GOT3 (cell line): Measurements from ENCODE around the gene AGAP1.
"Not testable (repeated sequence)": the region's sequence is repeated elsewhere in the genome, so short reads cannot be mapped to it uniquely, and the experiment has no call there.

ENCODE experiments used
- DNase-seq: peaks from one replicate; lab custom pipeline; 2025; ENCODE audit warnings: mixed read lengths; lab: John Stamatoyannopoulos, UW

Gene AGAP1

DNA sequence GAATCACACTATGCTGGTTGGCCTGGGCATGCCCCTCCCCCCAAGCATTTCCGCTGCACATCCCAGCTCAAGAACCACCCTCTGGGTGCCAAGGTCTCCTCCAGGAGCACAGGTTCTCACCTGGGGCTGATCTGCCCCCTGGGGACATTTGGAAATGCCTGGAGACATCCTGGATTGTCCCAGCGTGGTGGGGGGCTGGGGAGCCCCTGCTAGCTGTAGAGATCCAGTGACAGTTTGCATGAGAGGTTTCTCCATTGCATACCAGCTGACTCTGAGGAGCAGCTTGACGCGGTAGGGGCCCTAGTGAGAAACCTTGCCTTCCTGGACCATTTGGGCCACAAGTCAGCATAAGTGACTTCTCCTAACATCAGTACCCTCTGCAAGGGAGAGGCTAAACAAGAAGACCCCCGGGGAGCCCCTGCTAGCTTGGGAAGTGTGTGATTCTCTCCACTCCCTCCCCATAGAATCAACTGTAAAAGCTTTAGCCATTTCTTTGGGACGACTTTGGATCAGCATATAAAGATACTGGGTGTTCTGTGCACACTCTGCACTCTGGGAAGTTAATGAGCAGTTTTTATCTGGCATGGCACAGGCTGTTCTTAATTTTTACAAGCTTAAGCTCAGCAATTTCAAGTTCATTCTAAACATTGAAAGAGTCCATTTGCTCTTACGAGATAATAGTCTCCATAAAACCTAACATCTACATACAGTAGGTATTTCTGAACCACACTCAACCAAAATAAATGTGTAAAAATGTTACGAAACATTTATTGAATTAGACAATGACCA, 580.2 kb downstream of the AGAP1 start:
- no peak for DNase-seq

GRCh38 chr2:236075802-236076201, 582.0 kb downstream of the AGAP1 start:
- no peak for DNase-seq

- DNase-seq: no peak
Measured at GRCh38 chr2:236078297-236079255, 584.7 kb downstream of the AGAP1 start.

GRCh38 chr2:236080412-236080811, 586.6 kb downstream of the AGAP1 start:
- DNase-seq: no peak

DNA sequence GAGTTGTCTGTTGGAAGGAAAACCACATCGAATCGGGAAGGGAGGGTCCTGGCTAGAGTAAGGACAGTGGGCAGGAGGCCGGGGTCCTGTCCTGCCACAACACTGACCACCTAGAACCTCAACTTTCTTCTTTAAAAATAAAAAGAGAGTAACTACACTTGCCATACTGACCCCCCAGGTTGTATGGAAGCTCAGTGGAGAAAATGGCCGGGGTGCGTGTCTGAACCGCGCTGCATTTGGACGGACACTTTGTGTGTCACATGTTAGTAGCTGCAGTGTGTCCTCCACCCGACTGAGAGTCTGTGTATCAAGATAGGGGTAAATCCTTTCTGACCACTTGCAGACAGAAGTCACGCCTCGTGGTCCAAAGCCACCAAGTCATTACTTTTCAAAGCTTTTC, 587.3 kb downstream of the AGAP1 start:
- DNase-seq: no peak

GRCh38 chr2:236082061-236082460, 588.2 kb downstream of the AGAP1 start:
- DNase-seq: no peak

- no peak for DNase-seq
Measured at GRCh38 chr2:236083934-236084333, 590.1 kb downstream of the AGAP1 start.

DNA sequence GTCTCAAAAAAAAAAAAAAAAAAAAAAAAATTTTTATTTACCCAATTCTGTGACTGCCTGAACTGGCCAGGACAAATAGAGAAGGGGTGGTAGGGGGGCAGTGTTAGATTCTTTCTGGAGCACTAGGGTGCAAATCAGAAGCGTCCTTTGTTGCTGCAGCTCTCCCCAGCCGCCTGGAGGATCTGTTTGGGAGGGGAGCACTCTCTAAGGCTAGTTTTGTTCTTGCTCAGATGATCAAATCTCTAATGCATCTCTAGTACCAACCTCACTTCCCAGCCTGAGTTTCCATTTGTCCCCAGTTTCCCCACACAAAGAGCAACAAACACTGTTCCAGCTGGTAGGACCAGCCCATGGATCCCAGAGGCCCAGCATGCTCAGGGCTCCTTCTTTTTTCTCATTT, 591.4 kb downstream of the AGAP1 start:
- no peak for DNase-seq

DNA sequence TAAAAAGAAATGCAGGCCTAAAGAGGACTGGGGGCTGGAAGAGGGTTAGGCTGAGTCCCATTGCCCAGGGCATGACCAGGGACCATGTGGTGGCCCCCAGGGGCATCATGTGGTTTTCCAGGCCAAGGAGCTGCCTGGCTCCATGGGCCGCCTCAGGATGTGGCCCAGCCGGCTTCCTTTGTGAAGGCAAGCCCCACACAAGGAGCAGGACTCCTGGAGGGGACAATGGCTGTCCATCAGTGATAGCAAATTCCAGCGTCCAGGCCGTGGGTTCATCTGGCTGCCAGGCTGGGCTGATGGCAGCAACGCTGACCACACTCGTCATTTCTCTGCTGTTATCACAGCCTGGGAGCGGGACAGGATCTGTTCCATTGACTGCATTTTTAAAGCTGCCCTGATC, 591.8 kb downstream of the AGAP1 start:
- DNase-seq: no peak

- no peak for DNase-seq
Measured at GRCh38 chr2:236086403-236086970, 592.6 kb downstream of the AGAP1 start.

GRCh38 chr2:236086971-236087465, 593.2 kb downstream of the AGAP1 start:
- no peak for DNase-seq

DNA sequence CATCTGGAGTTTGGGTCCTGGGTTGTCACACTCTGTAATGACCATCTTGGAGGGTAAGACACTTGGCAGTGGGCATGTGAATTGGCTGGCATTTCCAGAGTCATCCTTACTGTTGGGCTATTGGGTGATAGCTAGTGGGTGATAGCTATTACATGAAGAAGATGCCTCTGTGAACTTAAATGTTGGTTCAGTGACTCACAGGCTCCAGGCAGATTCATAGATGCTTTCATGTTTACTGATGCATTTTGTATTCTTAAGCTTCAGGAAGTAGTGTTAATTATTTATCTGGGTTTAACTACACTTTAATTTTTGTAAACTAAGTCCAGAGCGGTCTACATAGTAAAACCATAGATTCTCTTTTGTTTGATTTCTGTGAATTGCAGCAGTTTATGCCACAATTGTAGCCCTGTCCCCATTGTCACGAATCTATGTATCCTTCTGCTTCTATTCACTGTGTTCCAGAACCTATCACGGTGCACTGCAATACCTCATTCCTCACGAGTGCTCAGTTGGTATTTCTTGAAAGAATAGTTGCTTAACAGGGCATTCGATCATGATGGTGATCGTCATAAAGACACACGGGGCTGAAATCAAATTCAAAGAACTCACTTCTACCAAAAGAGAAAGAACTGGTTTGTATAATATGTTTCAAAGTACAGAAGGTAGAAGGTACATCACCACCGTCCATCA, 594.7 kb downstream of the AGAP1 start:
- no peak for DNase-seq

DNA sequence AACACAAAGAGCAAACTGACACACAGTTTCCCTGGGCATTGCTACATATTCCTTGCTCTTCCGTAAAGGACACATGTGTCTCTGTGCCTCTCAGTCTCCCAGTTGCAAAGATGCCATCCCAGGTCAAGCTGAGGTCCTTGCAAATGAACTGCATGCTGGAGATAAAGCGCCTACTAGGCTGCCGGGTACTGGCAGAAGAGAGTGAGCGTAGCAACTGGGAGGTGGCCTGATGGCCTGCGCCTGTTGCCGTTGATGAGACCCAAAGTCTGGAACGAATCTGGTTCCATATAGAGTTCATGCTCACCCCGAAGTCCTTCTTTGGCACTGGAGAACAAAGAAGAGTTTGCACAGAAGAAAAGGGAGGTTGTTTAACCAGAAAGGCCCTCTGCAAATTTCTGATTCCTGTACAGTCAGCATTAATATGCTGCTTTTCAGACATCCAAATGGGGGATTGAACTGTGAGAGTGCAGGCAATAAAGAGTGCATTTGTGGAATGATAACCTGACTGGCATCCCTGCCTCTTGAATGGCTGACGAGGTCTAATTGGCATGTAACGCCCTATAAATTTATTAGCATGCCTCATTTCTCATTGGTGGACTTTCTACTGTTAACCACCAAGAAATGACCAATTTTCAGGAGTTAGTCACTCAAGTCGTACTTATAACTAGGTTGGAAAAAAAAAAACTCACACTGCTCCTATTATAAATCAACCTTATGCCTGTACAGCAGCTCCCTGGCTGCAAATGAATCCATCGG, 595.6 kb downstream of the AGAP1 start:
- DNase-seq: no peak

DNA sequence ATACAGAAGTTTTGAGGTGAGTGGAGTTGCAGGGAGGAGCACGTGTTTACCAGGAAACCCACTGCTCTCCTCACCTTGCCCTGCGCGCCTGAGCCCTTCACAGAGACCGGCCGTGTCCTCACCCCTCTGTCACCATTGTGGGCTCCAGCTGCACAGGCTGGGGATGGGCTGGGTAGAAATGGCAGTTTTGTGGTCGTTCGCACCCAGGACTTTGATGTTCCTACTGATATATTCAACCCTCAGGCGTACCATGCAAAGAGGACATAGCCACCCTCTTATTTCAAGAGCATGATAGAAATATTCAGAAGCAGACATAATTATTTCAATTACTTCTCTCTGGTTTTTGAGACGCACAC, 596.2 kb downstream of the AGAP1 start:
- DNase-seq: no peak

DNA sequence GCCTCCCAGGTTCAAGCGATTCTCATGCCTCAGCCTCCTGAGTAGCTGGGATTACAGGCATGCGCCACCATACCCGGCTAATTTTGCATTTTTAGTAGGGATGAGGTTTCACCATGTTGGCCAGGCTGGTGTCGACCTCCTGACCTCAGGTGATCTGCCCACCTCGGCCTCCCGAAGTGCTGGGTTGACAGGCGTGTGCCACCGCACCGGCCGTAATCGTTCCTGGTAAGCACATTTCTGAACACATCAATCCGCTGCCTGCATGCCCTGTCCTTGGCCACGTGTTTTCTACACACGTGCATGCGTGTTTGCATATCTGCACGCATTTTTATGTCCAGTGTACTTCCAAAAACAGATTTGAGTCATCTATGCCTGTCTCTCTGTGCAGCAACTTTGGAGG, 597.0 kb downstream of the AGAP1 start:
- DNase-seq: not testable (repeated sequence)

GRCh38 chr2:236092714-236093113, 598.9 kb downstream of the AGAP1 start:
- DNase-seq: no peak

DNA sequence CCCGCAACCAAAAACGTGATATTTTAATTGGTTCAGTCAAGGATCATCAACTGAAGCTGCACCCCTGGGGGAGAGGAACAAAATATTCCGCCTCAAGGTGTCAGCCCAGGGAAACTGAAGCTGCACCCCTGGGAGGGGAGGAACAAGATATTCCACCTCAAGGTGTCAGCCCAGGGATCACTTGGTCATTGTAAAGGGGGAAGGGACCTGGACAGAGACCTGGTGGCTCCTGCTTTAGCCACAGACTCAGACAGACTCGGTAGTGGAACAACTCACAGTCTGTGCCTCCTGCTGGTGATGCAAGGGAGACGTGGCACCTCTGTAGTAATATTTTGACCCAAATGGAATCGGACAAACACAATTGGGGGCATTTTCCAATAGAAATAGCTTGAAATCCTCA, 599.3 kb downstream of the AGAP1 start:
- no peak for DNase-seq

DNA sequence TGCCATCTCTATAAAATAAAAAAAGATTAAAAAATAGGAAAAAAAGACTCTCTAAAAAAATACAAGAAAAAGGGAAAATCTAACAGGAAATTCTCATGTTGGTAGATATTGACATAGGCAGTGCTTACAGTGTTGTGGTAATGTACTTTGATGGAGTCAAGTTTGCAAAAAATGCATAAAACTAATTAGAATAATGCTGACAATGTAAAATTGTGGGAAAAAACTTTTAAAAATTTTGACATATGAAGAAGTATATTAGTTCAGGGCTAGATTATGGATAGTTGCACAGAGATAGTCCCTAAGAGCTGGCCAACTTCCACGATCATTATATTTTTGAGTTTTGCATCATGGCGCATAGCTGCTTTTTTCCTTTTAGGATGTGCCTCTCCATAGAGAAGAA, 601.7 kb downstream of the AGAP1 start:
- no peak for DNase-seq

- no peak for DNase-seq
Measured at GRCh38 chr2:236101311-236101950, 607.6 kb downstream of the AGAP1 start.

GRCh38 chr2:236102971-236103370, 609.1 kb downstream of the AGAP1 start:
- DNase-seq: no peak

DNA sequence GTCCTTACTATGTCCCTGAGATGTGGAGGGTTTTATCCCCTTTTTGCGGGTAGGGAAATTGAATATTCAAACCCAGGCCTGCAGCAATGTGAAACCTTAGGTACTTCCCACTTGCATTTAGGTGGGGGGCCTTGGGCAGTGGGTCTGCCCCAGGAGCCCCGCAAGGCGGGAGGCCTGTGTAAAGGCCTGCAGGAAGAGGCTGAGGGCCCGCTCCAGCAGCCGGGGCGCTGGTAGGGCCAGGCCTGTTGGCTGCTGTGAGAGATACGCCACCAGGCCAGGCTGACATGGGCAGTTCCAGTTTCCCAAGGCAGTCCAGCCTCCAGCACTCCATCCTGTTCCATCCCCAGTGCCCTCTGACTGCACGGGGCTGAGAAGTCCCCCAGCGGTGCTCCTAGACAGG, 610.1 kb downstream of the AGAP1 start:
- no peak for DNase-seq
